ENCODE data around the gene C1orf21. TPM values are rescaled to one million over a fixed set of nuclear protein-coding genes. Genes with fewer than 3 reads are reported as not detected.

Gene C1orf21
- total RNA-seq, 2 donors from 2014 or later: 10.4 to 15.2 TPM

DNA sequence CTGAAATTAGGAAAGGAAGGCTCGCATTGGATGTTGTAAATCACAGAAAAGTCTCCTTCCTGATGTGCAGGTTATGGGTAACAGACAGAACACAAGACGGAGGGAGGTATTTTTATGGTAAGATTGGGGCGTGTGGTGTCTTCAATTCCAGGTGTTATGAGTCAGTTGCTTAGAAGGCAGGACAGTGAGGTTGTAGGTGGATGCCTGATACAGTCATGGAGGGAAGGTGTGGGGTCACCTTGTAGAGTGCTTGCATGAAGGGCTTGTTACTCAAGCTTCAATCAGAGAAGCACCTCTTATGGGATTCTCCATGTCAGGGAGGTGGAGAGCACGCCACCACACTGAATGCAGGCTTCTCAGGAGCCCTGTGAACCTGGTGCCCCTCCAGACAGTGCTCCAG is 63.1 kb downstream of the C1orf21 start:
- H3K27me3 ChIP-seq (replicated peaks; ENCODE audit: insufficient read depth): no peaks in the 10 kb centered on the region
- H3K4me1 ChIP-seq (ENCODE audit: control insufficient read depth in 1 of 2, low read depth in 2 of 2): no peaks in the 10 kb centered on the region
- no peaks in the 10 kb centered on the region for H3K36me3 ChIP-seq
- TF ChIP-seq, protein P1, sequence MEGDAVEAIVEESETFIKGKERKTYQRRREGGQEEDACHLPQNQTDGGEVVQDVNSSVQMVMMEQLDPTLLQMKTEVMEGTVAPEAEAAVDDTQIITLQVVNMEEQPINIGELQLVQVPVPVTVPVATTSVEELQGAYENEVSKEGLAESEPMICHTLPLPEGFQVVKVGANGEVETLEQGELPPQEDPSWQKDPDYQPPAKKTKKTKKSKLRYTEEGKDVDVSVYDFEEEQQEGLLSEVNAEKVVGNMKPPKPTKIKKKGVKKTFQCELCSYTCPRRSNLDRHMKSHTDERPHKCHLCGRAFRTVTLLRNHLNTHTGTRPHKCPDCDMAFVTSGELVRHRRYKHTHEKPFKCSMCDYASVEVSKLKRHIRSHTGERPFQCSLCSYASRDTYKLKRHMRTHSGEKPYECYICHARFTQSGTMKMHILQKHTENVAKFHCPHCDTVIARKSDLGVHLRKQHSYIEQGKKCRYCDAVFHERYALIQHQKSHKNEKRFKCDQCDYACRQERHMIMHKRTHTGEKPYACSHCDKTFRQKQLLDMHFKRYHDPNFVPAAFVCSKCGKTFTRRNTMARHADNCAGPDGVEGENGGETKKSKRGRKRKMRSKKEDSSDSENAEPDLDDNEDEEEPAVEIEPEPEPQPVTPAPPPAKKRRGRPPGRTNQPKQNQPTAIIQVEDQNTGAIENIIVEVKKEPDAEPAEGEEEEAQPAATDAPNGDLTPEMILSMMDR (IDR thresholded peaks at IDR 0.05): no peak
- H3K27ac ChIP-seq: no peak overlapping the region
- no peak overlapping the region for H3K4me3 ChIP-seq
- no peak for ATAC-seq (ENCODE audit: insufficient number of reproducible peaks, low FRiP score, low read depth)
- DNase-seq (ENCODE audit: low spot score): no peak
- H3K9me3 ChIP-seq: no peaks in the 10 kb centered on the region

DNA sequence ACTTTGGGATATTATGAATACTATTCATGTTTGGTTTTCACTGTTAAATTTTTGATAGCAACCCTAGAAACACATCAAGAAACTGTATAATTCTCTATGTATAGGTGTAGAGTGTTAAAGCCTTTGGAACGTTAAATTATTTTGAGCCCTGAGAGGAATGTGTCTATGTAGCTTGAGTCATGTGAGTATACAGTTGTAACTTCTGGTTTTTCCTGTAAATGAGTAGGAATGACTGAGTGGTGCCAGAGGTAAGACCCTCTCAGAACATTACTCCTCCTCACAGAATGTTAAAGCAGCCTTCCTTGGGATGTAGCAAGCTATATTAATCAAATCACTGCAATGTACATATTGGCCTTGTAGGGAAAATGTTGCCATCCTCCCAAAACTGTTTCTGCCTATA is 69.0 kb downstream of the C1orf21 start:
- H3K36me3 ChIP-seq: no peaks in the 10 kb centered on the region
- H3K4me1 ChIP-seq (ENCODE audit: control insufficient read depth in 1 of 2, low read depth in 2 of 2): peaks cover 0 to 17% of the 10 kb centered on the region in 2 donors
- TF ChIP-seq, protein P1 (IDR thresholded peaks at IDR 0.05): no peak
- no peaks in the 10 kb centered on the region for H3K9me3 ChIP-seq
- no peaks in the 10 kb centered on the region for H3K27me3 ChIP-seq (replicated peaks; ENCODE audit: insufficient read depth)
- ATAC-seq (ENCODE audit: insufficient number of reproducible peaks, low FRiP score, low read depth): no peak
- DNase-seq (ENCODE audit: low spot score): no peak
- H3K4me3 ChIP-seq: no peak overlapping the region
- H3K27ac ChIP-seq: no peak overlapping the region

DNA sequence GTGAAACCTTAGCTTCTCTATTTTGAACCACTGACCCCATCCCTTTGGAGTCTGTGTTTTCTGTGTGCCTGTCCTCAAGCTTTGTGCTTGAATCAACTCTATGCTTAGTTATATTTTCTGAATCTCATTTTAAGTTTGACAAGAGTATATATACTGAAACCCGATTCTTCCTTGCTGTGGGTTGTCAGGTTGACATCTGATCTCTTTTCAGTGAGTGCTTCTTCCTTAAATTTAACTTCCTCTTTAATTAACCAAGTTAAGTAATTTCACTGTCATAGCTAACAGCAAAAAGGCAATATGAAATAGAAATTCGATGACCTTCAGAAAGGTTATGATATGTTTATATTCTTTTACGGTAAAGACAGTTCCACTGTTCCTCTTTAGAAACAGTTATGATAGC is 69.4 kb downstream of the C1orf21 start:
- no peak overlapping the region for H3K4me3 ChIP-seq
- no peaks in the 10 kb centered on the region for H3K36me3 ChIP-seq
- no peak overlapping the region for H3K27ac ChIP-seq
- H3K9me3 ChIP-seq: no peaks in the 10 kb centered on the region
- DNase-seq (ENCODE audit: low spot score): no peak
- H3K4me1 ChIP-seq (ENCODE audit: control insufficient read depth in 1 of 2, low read depth in 2 of 2): peaks cover 0 to 17% of the 10 kb centered on the region in 2 donors
- no peak for ATAC-seq (ENCODE audit: insufficient number of reproducible peaks, low FRiP score, low read depth)
- no peaks in the 10 kb centered on the region for H3K27me3 ChIP-seq (replicated peaks; ENCODE audit: insufficient read depth)
- TF ChIP-seq, protein P1 (IDR thresholded peaks at IDR 0.05): no peak

DNA sequence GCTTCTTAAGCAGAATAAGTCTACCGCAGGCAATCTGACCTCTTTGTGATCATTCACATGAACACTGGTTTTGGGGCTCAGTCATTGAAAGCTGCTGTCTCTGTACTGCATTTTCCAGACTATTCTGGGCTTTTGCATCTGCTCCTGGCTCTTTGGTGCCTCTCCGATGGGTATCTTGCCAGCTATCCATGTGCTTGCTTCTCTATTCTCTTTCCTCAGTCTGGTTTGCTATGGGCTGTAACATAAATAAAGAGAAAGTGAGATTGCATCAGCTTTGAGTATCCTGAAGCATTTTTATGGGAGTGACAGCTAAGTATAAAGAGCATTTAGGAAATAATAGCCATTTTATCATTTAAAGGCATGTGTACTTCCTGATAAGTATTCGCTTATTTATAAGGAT is 70.7 kb downstream of the C1orf21 start:
- Histone ChIP-seq H3K9me3 (no peaks in the 10 kb centered on the region), H3K27me3 (replicated peaks; ENCODE audit: insufficient read depth) (no peaks in the 10 kb centered on the region), H3K27ac (no peak overlapping the region), H3K4me3 (no peak overlapping the region), H3K4me1 (ENCODE audit: control insufficient read depth in 1 of 2, low read depth in 2 of 2) (peaks cover 0 to 17% of the 10 kb centered on the region in 2 donors), H3K36me3 (no peaks in the 10 kb centered on the region)
- DNase-seq (ENCODE audit: low spot score) (no peak), ATAC-seq (ENCODE audit: insufficient number of reproducible peaks, low FRiP score, low read depth) (no peak)
- TF ChIP-seq, protein P1 (IDR thresholded peaks at IDR 0.05): no peak

DNA sequence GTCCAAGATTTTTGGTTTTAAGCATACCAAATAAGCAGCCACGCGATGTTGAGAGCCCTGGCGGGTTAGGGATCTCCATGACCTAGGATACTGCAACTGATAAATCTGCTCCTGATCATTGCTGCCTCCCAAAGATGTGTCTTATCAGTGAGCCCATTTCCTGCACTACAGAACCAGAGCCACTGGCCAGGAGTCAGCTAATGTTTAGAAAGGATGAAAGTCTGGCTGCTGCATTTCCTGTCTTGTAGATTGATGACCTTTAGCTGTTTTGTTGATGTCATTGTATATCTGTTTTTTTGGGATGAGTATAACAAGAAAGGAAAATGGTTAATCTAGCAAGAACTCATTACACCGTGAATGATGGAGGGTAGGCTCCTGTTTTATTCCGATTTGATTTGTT is 74.5 kb downstream of the C1orf21 start:
- DNase-seq (ENCODE audit: low spot score) (no peak), ATAC-seq (ENCODE audit: insufficient number of reproducible peaks, low FRiP score, low read depth) (no peak)
- Histone ChIP-seq H3K4me1 (ENCODE audit: control insufficient read depth in 1 of 2, low read depth in 2 of 2) (peaks cover 0 to 17% of the 10 kb centered on the region in 2 donors), H3K4me3 (no peak overlapping the region), H3K36me3 (no peaks in the 10 kb centered on the region), H3K27me3 (replicated peaks; ENCODE audit: insufficient read depth) (no peaks in the 10 kb centered on the region), H3K27ac (no peak overlapping the region), H3K9me3 (no peaks in the 10 kb centered on the region)
- TF ChIP-seq, protein P1 (IDR thresholded peaks at IDR 0.05): no peak
